CD4-positive, alpha-beta T cell (primary cell): ENCODE measurements around the gene SPSB2. TPM values are rescaled to one million over a fixed set of nuclear protein-coding genes. Genes with fewer than 3 reads are reported as not detected.
A peak's percentile ranks its signal among the peaks of the same experiment; 100 is the strongest.
"Not testable (repeated sequence)": the region's sequence is repeated elsewhere in the genome, so short reads cannot be mapped to it uniquely, and the experiment has no call there.

Experiments used
- ATAC-seq: fragments of 200-7000 bp; cut with Tn5 transposase; one replicate; pipeline ENCODE4 v1.10.0; 2022; ENCODE audit warnings: mild to moderate bottlenecking; ENCODE audit not compliant: poor library complexity
- CTCF ChIA-PET: fragments of 350-600 bp; sonication (Branson Sonifier 250); formaldehyde crosslinking; loops from one replicate; lab custom pipeline; 2021; ENCODE audit warnings: antibody characterized with exemption, inconsistent platforms; lab: Charles Lee
- POLR2A ChIA-PET: fragments of 350-600 bp; sonication (Branson Sonifier 250); formaldehyde crosslinking; loops from one replicate; lab custom pipeline; 2021; ENCODE audit warnings: antibody characterized with exemption, inconsistent platforms; lab: Charles Lee
- DNase-seq, 14 experiments: peaks; one replicate each; pipeline ENCODE4 v3.0.0-alpha.2; 2013 to 2020; ENCODE audit warnings: mixed read lengths in 2 of 14
- H3K27ac ChIP-seq, 2 donors: one replicate each; pipeline versions ENCODE4 v1.5.1 to v1.7.0; 2013; ENCODE audit warnings: low read length in 2 of 2, low read depth in 1 of 2, mild to moderate bottlenecking in 1 of 2
- H3K27me3 ChIP-seq, 2 experiments: 1 replicate in 1 of 2; 2 replicates in 1 of 2; pipeline versions ENCODE4 v1.6.1 to v1.7.0; 2013; ENCODE audit warnings: low read length in 2 of 2, control low read depth in 1 of 2, mild to moderate bottlenecking in 1 of 2, moderate library complexity in 1 of 2; ENCODE audit not compliant: insufficient read depth in 2 of 2, control insufficient read depth in 1 of 2
- H3K36me3 ChIP-seq: one replicate; pipeline ENCODE4 v1.6.1; 2013; ENCODE audit warnings: low read length, control low read depth; ENCODE audit not compliant: insufficient read depth
- H3K4me1 ChIP-seq: one replicate; pipeline ENCODE4 v1.6.1; 2013; ENCODE audit warnings: low read length, control low read depth; ENCODE audit not compliant: insufficient read depth
- H3K4me3 ChIP-seq: one replicate; pipeline ENCODE4 v1.5.1; 2013; ENCODE audit warnings: mild to moderate bottlenecking, low read length, moderate library complexity
- H3K9me3 ChIP-seq, 2 experiments: 1 replicate in 1 of 2; 2 replicates in 1 of 2; pipeline versions ENCODE4 v1.6.1 to v1.7.0; 2013; ENCODE audit warnings: low read length in 2 of 2, mild to moderate bottlenecking in 2 of 2, control low read depth in 1 of 2, moderate library complexity in 1 of 2; ENCODE audit not compliant: control insufficient read depth in 1 of 2, insufficient read depth in 1 of 2
- H3K27ac Mint-ChIP-seq: one replicate; pipeline ENCODE4 v1.8.0; 2020; ENCODE audit warnings: mixed read lengths
- H3K27me3 Mint-ChIP-seq: one replicate; pipeline ENCODE4 v1.8.0; 2021; ENCODE audit warnings: mixed read lengths
- H3K36me3 Mint-ChIP-seq: one replicate; pipeline ENCODE4 v1.8.0; 2021; ENCODE audit warnings: low read depth, mixed read lengths
- H3K4me1 Mint-ChIP-seq: one replicate; pipeline ENCODE4 v1.8.0; 2021; ENCODE audit warnings: low read depth, mixed read lengths
- H3K4me3 Mint-ChIP-seq: one replicate; pipeline ENCODE4 v1.8.0; 2020; ENCODE audit warnings: mild to moderate bottlenecking, mixed read lengths
- H3K9me3 Mint-ChIP-seq: one replicate; pipeline ENCODE4 v1.8.0; 2020; ENCODE audit warnings: mixed read lengths
- intact Hi-C, 2 experiments: fragments of 100-400 bp; cut with DNase I in 1 of 2; cut with micrococcal nuclease in 1 of 2; formaldehyde crosslinking; loops; one replicate each; pipeline versions ENCODE4 v1.15.1 to v1.9.0; 2023 to 2025; cut with DNase I, micrococcal nuclease
- total RNA-seq, 174 experiments: library from RNA in 2 of 174; stranded (reverse) in 2 of 174; gene quantifications; one replicate each; pipeline ENCODE4 v1.2.3 and lab custom pipeline; 2021 to 2026
- TF ChIP-seq, protein P1 (sequence below): fragments of 200-600 bp; IDR thresholded peaks from one replicate; pipeline ENCODE4 v1.8.0; 2022; ENCODE audit warnings: antibody characterized with exemption, mild to moderate bottlenecking

Gene SPSB2
- total RNA-seq, 2 experiments from 2014 or later = 3.2 to 3.3 TPM

- CTCF ChIA-PET = interaction anchor here (1.5 to 10.3 kb wide), 4 partner anchors 14 to 95 kb away, joined by 3 to 153 read pairs (median 24); partner anchors contain the start of genes CDCA3 and USP5
- TF ChIP-seq, protein P1, sequence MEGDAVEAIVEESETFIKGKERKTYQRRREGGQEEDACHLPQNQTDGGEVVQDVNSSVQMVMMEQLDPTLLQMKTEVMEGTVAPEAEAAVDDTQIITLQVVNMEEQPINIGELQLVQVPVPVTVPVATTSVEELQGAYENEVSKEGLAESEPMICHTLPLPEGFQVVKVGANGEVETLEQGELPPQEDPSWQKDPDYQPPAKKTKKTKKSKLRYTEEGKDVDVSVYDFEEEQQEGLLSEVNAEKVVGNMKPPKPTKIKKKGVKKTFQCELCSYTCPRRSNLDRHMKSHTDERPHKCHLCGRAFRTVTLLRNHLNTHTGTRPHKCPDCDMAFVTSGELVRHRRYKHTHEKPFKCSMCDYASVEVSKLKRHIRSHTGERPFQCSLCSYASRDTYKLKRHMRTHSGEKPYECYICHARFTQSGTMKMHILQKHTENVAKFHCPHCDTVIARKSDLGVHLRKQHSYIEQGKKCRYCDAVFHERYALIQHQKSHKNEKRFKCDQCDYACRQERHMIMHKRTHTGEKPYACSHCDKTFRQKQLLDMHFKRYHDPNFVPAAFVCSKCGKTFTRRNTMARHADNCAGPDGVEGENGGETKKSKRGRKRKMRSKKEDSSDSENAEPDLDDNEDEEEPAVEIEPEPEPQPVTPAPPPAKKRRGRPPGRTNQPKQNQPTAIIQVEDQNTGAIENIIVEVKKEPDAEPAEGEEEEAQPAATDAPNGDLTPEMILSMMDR = no peak
- H3K27ac Mint-ChIP-seq = peak overlapping the region; percentile 80
Observed at GRCh38 chr12:6866163-6866919, 6.8 kb downstream of the SPSB2 start.

DNA sequence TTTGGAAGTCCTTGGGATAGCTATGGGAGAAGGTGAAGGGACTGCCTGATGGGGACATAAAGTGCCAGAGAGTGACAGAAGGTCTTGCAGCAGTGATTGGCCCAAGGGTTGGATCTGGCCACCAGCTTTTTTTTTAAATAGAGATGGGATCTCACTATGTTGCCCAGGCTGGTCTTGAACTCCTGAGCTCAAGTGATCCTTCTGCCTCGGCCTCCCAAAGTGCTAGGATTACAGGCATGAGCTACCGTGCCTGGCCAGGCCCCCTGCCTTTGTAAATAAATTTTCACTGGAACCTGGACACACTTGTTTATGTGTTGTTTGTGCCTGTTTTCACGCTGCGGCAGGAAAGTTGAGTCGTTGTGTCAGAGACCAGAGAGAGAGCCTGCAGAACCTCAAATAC, 7.8 kb downstream of the SPSB2 start:
- H3K9me3 ChIP-seq, H3K4me3 ChIP-seq, DNase-seq, H3K9me3 Mint-ChIP-seq, H3K27me3 ChIP-seq, ATAC-seq, H3K27ac ChIP-seq, H3K27me3 Mint-ChIP-seq, H3K27ac Mint-ChIP-seq: not testable (repeated sequence)
- Mint-ChIP-seq H3K4me1 (peaks cover 33% of the 10 kb centered on the region), H3K4me3 (peak overlapping the region; percentile 94), H3K36me3 (peaks cover 60% of the 10 kb centered on the region)
- peaks cover 30% of the 10 kb centered on the region for H3K4me1 ChIP-seq
- H3K36me3 ChIP-seq = peaks cover 56% of the 10 kb centered on the region
- CTCF ChIA-PET = interaction anchor here (1.2 to 1.8 kb wide), 2 partner anchors 26 to 153 kb away, joined by 3 to 5 read pairs; partner anchors contain the start of gene LPCAT3
- POLR2A ChIA-PET = interaction anchor here (1.9 to 5.7 kb wide), 2 partner anchors 7 to 12 kb away, joined by 6 to 90 read pairs; partner anchors contain the start of genes CDCA3, SPSB2 and USP5
- intact Hi-C loops = loop anchor here in 1 of 2 experiments (5.0 kb wide), 1 partner anchor 77 kb away; the partner anchor contains the start of genes C12orf57 and RNU7-1

More at GRCh38 chr12:6866163-6866919, 6.8 kb downstream of the SPSB2 start:
- Histone ChIP-seq H3K36me3 (peaks cover 55% of the 10 kb centered on the region), H3K4me1 (peaks cover 40% of the 10 kb centered on the region), H3K27me3 (no peaks in the 10 kb centered on the region), H3K4me3 (peak overlapping the region; percentile 68), H3K9me3 (no peaks in the 10 kb centered on the region), H3K27ac (peak overlapping the region; percentile 73 to 78)
- H3K4me3 Mint-ChIP-seq = peak overlapping the region; percentile 94
- no peaks in the 10 kb centered on the region for H3K9me3 Mint-ChIP-seq
- intact Hi-C loops = loop anchor here (2.0 to 5.0 kb wide), 2 partner anchors 14 to 76 kb away; partner anchors contain the start of genes C12orf57 (in 1 of the 2), RNU7-1 (in 1 of the 2) and USP5 (in 1 of the 2)
- peaks cover 59% of the 10 kb centered on the region for H3K36me3 Mint-ChIP-seq
- H3K4me1 Mint-ChIP-seq = peaks cover 43% of the 10 kb centered on the region
- ATAC-seq (no peak), DNase-seq (no peak)
- H3K27me3 Mint-ChIP-seq = no peaks in the 10 kb centered on the region
- POLR2A ChIA-PET = interaction anchor here (0.9 to 5.7 kb wide), 8 partner anchors 13 to 143 kb away, joined by 3 to 90 read pairs (median 10); partner anchors contain the start of genes CDCA3, COPS7A, P3H3 and USP5

DNA sequence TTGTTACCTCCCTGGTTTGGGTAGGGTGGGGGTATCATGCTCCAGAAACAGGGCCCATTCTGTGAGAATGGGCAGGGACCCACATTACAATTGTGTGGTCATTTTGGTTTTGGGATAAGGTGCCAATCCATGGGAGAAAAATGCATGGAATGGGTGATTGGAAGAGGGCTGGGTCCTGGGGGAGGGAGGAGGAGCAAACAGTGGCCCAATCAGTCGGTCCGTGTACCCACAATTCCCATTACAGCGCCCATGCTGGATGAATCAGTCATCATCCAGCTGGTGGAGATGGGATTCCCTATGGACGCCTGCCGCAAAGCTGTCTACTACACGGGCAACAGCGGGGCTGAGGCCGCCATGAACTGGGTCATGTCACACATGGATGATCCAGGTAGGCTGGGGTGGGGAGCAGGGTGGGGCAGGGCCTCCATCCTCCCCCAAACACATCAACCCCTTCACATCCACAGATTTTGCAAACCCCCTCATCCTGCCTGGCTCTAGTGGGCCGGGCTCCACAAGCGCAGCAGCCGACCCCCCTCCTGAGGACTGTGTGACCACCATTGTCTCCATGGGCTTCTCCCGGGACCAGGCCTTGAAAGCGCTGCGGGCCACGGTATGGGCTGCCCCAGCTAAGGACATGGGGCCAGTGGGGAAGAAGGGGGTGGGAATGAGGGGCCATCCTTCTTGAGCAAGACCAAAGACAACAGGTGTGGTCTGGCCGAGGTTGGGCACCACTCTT, 9.3 kb downstream of the SPSB2 start:
- Mint-ChIP-seq H3K4me1 (peaks cover 19% of the 10 kb centered on the region), H3K27me3 (no peaks in the 10 kb centered on the region), H3K27ac (no peak overlapping the region), H3K4me3 (no peak overlapping the region), H3K36me3 (peaks cover 66% of the 10 kb centered on the region), H3K9me3 (no peaks in the 10 kb centered on the region)
- Histone ChIP-seq H3K27ac (no peak overlapping the region), H3K9me3 (no peaks in the 10 kb centered on the region), H3K27me3 (no peaks in the 10 kb centered on the region), H3K4me1 (peaks cover 18% of the 10 kb centered on the region), H3K4me3 (no peak overlapping the region), H3K36me3 (peaks cover 58% of the 10 kb centered on the region)
- DNase-seq = no peak
- ChIA-PET POLR2A (interaction anchor here (1.9 kb wide), 1 partner anchor 9 kb away, joined by 6 read pairs; the partner anchor contains the start of gene SPSB2), CTCF (interaction anchor here (0.7 to 1.8 kb wide), 3 partner anchors 9 to 74 kb away, joined by 3 to 7 read pairs (median 5); no protein-coding TSS in a partner anchor)
- no peak for ATAC-seq
- intact Hi-C loops = no loop called here
- TF ChIP-seq, protein P1 = no peak
